Measurements from ENCODE around the gene LRP3.
"Not testable (repeated sequence)": the region's sequence is repeated elsewhere in the genome, so short reads cannot be mapped to it uniquely, and the experiment has no call there.

LRP3 gene

DNA sequence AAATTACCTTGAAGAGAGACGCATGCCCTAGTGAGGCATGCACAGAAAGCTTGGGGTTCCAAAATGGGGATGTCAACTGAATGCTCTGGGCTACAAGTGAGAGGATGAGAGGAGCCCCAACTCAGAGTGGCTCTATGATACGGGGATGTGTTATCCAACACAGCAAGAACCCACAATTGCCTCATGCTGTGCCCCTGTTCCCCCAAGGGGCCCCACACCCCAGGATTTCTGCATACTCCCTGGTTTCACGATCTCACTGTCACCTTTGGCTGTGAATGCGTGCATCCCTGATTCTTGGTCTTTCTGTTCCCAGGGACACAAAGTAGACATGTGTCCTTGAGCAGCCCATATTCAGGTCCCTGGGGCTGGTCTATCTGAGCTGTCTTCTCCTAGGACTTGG is 32.9 kb upstream of the LRP3 start:
- Histone ChIP-seq H3K27ac (replicated peaks) (peak overlapping the region; percentile 78), H3K27me3 (ENCODE audit: insufficient read depth, poor library complexity, severe bottlenecking) (no peaks in the 10 kb centered on the region), H3K4me3 (replicated peaks; ENCODE audit: insufficient read depth, low read length) (no peak overlapping the region)
- DNase-seq (ENCODE audit: low read depth in 1 of 2, low spot score in 1 of 2), result peak; percentile 80 to 85
- TF ChIP-seq POLR2AphosphoS5 (IDR thresholded peaks at IDR 0.05; ENCODE audit: low read depth), result peak; percentile 48
- TF ChIP-seq, protein P1, sequence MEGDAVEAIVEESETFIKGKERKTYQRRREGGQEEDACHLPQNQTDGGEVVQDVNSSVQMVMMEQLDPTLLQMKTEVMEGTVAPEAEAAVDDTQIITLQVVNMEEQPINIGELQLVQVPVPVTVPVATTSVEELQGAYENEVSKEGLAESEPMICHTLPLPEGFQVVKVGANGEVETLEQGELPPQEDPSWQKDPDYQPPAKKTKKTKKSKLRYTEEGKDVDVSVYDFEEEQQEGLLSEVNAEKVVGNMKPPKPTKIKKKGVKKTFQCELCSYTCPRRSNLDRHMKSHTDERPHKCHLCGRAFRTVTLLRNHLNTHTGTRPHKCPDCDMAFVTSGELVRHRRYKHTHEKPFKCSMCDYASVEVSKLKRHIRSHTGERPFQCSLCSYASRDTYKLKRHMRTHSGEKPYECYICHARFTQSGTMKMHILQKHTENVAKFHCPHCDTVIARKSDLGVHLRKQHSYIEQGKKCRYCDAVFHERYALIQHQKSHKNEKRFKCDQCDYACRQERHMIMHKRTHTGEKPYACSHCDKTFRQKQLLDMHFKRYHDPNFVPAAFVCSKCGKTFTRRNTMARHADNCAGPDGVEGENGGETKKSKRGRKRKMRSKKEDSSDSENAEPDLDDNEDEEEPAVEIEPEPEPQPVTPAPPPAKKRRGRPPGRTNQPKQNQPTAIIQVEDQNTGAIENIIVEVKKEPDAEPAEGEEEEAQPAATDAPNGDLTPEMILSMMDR (IDR thresholded peaks at IDR 0.05; ENCODE audit: insufficient read depth, low read length), result no peak

DNA sequence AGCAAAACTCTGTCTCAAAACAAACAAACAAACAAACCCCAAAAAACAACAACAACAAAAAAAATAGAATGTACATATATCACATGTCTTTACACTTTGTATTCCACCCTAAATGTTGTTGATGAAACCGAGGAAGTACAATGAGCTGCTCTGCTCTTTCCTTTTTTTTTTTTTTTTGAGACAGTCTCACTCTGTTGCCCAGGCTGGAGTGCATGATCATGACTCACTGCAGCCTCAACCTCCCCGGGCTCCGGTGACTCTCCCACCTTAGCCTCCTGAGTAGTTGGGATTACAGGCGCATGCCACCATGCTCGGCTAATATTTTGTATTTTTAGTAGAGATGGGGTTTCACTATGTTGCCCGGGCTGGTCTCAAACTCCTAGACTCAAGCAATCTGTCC is 30.6 kb upstream of the LRP3 start:
- Histone ChIP-seq H3K27me3 (ENCODE audit: insufficient read depth, poor library complexity, severe bottlenecking) (no peaks in the 10 kb centered on the region), H3K4me3 (replicated peaks; ENCODE audit: insufficient read depth, low read length) (no peak overlapping the region), H3K27ac (replicated peaks) (no peak overlapping the region)
- no peak for DNase-seq (ENCODE audit: low read depth in 1 of 2, low spot score in 1 of 2)
- TF ChIP-seq SPI1 (IDR thresholded peaks at IDR 0.05; ENCODE audit: borderline replicate concordance, low read depth) (no peak), GABPA (IDR thresholded peaks at IDR 0.05; ENCODE audit: low read depth) (no peak), POLR2AphosphoS5 (IDR thresholded peaks at IDR 0.05; ENCODE audit: low read depth) (no peak)
- TF ChIP-seq, protein P2, sequence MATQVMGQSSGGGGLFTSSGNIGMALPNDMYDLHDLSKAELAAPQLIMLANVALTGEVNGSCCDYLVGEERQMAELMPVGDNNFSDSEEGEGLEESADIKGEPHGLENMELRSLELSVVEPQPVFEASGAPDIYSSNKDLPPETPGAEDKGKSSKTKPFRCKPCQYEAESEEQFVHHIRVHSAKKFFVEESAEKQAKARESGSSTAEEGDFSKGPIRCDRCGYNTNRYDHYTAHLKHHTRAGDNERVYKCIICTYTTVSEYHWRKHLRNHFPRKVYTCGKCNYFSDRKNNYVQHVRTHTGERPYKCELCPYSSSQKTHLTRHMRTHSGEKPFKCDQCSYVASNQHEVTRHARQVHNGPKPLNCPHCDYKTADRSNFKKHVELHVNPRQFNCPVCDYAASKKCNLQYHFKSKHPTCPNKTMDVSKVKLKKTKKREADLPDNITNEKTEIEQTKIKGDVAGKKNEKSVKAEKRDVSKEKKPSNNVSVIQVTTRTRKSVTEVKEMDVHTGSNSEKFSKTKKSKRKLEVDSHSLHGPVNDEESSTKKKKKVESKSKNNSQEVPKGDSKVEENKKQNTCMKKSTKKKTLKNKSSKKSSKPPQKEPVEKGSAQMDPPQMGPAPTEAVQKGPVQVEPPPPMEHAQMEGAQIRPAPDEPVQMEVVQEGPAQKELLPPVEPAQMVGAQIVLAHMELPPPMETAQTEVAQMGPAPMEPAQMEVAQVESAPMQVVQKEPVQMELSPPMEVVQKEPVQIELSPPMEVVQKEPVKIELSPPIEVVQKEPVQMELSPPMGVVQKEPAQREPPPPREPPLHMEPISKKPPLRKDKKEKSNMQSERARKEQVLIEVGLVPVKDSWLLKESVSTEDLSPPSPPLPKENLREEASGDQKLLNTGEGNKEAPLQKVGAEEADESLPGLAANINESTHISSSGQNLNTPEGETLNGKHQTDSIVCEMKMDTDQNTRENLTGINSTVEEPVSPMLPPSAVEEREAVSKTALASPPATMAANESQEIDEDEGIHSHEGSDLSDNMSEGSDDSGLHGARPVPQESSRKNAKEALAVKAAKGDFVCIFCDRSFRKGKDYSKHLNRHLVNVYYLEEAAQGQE (IDR thresholded peaks at IDR 0.05; ENCODE audit: insufficient replicate concordance, low read depth), result no peak
- TF ChIP-seq, protein P1 (IDR thresholded peaks at IDR 0.05; ENCODE audit: insufficient read depth, low read length), result no peak

DNA sequence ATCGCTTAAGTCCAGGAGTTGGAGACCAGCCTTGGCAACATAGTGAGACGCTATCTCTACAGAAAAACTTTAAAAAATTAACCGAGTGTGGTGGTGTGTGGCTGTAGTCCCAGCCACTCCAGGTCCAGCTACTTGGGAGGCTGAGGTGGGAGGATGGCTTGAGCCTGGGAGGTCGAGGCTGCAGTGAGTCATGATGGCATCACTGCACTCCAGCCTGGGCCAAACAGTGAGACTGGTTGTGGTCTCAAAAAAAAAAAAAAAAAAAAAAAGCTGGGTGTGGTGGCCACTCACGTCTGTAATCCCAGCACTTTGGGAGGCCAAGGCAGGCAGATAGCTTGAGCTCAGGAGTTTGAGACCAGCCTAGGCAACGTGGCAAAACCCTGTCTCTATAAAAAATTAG is 28.1 kb upstream of the LRP3 start:
- H3K27me3 ChIP-seq (ENCODE audit: insufficient read depth, poor library complexity, severe bottlenecking); DNase-seq (ENCODE audit: low read depth in 1 of 2, low spot score in 1 of 2); H3K4me3 ChIP-seq (replicated peaks; ENCODE audit: insufficient read depth, low read length); H3K27ac ChIP-seq (replicated peaks): not testable (repeated sequence)

DNA sequence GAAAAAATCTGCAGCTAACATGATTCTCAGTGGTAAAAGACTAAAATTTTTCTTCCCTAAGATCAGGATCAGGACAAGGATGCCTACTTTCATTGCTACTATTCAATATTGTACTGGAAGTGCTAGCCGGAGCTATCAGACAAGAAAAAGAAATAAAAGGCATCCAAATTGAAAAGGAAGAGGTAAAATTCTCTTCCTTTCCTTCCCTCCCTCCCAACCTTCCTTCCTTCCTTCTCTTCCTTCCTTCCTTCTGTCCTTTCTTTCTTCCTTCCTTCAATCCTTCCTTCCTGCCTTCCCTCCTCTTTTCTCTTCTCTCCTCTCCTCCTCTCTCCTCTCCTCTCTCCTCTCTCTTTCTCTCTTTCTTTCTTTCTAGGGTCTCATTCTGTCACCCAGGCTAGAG is 26.7 kb upstream of the LRP3 start:
- DNase-seq (ENCODE audit: low read depth in 1 of 2, low spot score in 1 of 2), result no peak
- H3K27me3 ChIP-seq (ENCODE audit: insufficient read depth, poor library complexity, severe bottlenecking), result no peaks in the 10 kb centered on the region
- no peak overlapping the region for H3K4me3 ChIP-seq (replicated peaks; ENCODE audit: insufficient read depth, low read length)
- H3K27ac ChIP-seq (replicated peaks), result no peak overlapping the region
- TF ChIP-seq, protein P1 (IDR thresholded peaks at IDR 0.05; ENCODE audit: insufficient read depth, low read length), result no peak
- TF ChIP-seq POLR2AphosphoS5 (IDR thresholded peaks at IDR 0.05; ENCODE audit: low read depth) (no peak), GABPA (IDR thresholded peaks at IDR 0.05; ENCODE audit: low read depth) (no peak)

DNA sequence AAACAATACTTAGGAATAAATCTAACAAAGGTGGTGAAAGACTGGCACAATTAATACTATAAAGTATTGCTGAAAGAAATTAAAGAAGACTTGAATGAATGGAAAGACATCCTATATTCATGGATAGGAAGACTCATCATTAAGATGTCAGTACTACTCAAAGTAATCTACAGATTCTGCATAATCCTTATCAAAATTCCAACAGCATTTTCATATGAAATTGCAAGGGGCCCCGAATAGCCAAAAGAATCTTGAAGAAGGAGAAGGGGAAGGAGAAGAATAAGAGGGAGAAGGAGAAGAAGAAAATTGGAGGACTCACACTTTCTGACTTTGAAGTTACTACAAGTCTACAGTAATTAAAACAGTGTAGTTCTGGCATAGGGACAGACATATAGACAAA is 25.6 kb upstream of the LRP3 start:
- no peak overlapping the region for H3K27ac ChIP-seq (replicated peaks)
- H3K4me3 ChIP-seq (replicated peaks; ENCODE audit: insufficient read depth, low read length), result no peak overlapping the region
- no peak for DNase-seq (ENCODE audit: low read depth in 1 of 2, low spot score in 1 of 2)
- H3K27me3 ChIP-seq (ENCODE audit: insufficient read depth, poor library complexity, severe bottlenecking), result no peaks in the 10 kb centered on the region
- TF ChIP-seq GABPA (IDR thresholded peaks at IDR 0.05; ENCODE audit: low read depth) (no peak), POLR2AphosphoS5 (IDR thresholded peaks at IDR 0.05; ENCODE audit: low read depth) (no peak), SPI1 (IDR thresholded peaks at IDR 0.05; ENCODE audit: borderline replicate concordance, low read depth) (no peak)
- TF ChIP-seq, protein P1 (IDR thresholded peaks at IDR 0.05; ENCODE audit: insufficient read depth, low read length), result no peak
- TF ChIP-seq, protein P2 (IDR thresholded peaks at IDR 0.05; ENCODE audit: insufficient replicate concordance, low read depth), result no peak

All from HL-60 (cell line).